G401.6 (cell line): Measurements from ENCODE around the gene FBXO3.
"Not testable (repeated sequence)": the region's sequence is repeated elsewhere in the genome, so short reads cannot be mapped to it uniquely, and the experiment has no call there.

Experiments used
- FAIRE-seq: peaks from 2 replicates; lab custom pipeline; 2012; peaks lifted over from hg19 to GRCh38; lab: Jason Lieb, UNC

Gene FBXO3

GRCh38 chr11:33724644-33725035, 49.7 kb downstream of the FBXO3 start:
- no peak for FAIRE-seq

GRCh38 chr11:33723238-33723881, 51.0 kb downstream of the FBXO3 start:
- FAIRE-seq = no peak

DNA sequence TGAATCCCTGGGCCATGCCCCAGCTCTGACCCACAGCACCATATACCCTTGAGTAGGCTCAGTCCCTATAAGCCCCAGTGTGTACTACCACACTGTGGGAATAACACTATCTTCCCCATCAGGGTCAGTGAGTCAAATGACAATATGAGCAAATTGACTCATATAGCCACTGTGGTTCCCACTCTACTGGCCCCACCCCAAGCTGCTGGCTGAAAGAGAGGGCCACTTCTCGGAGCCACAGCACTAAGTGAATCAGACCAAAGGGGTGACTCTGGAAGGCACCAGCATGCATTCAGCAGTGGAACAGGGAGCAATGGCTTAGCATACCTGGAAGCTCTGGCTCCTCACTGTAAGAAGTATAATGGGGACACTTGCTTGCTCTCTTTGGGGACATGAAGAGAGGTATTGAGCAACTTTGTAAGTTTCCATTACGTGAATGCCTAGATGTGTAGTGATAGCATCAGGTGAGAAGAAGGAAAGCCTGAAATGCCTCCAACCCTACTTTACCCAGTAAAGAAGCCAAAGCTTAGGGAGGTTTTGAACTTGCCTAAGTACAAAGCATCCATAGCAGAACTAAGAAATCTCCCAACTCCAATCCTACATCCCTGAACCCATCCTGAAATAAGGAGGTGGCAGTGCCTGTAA, 51.6 kb downstream of the FBXO3 start:
- FAIRE-seq = no peak

DNA sequence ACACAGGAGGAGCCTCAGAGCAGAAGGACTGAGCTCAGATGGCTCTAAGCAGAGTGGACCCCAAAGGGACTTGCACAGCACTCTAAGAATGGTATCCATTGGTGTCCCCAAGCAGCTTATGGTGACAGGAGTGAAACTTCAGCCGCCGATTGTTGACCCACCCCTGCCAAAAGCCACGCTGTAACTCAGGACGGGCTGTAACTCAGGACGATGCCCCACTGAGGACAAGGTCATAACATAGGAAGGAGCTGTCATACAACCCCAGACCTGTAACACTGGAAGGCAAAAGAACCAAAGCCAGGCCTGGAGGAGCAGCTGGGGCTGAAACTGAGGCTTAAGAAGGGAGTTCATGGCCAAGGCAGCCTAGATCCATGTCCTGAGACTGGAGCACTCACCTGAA, 52.3 kb downstream of the FBXO3 start:
- no peak for FAIRE-seq

DNA sequence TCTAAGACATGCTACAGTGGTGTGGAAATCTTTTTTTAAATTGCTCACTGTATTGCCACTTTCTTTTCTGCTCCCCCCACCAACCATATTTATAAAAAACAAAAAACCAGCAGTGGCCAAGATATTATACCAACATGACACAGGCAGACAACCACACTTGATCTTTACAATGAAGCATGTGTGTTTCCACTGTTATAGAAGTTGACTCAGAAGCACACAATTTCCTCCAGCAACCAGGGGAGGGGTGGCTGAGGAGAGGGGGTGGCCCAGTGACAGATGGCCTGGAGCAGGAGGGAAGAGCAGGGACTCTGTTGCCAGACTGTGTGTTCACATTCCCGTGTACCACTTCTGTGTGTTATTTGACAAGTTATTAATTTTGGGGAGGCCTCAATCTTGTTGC, 52.9 kb downstream of the FBXO3 start:
- FAIRE-seq = no peak

GRCh38 chr11:33719587-33719986, 54.7 kb downstream of the FBXO3 start:
- no peak for FAIRE-seq

DNA sequence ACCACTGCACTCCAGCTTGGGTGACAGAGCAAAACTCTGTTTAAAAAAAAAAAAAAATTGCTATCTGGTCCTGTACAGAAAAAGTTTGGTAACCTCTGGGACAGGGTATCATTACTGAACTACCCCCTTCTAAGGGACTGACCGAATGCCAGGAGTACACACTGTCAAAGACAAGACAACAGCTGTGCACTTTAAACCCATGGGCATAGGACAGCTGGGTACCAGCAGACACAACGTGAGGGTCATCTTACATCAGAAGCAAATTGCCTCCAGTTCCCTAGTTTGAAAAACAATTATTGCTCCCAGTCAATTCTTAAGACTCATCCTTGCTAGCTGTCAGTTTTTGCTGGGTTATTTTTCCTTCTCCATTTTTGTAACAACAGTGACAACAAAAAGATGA, 55.9 kb downstream of the FBXO3 start:
- FAIRE-seq = no peak

DNA sequence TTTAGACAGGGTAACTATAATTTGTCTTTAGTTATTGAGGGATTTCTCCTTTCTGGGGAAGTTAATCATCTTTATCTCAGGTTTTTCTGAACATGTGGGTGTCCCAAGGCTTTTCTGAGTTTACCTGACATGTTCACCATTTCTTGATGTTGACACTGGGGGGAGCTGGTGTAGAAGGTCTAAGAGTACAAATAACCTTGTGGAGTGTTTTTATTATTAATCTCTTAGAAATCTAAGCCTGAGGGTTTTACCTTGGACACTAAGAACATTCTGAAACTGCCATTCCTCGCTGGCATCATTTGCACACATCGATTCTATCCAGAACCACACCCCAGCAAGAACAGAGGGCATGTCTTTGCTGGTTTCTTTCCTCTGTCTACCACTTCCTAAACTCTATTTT, 58.1 kb downstream of the FBXO3 start:
- no peak for FAIRE-seq

GRCh38 chr11:33713856-33714398, 60.4 kb downstream of the FBXO3 start:
- FAIRE-seq = no peak

GRCh38 chr11:33713151-33713855, 61.0 kb downstream of the FBXO3 start:
- no peak for FAIRE-seq

- no peak for FAIRE-seq
Measured at GRCh38 chr11:33712436-33712835, 61.9 kb downstream of the FBXO3 start.

DNA sequence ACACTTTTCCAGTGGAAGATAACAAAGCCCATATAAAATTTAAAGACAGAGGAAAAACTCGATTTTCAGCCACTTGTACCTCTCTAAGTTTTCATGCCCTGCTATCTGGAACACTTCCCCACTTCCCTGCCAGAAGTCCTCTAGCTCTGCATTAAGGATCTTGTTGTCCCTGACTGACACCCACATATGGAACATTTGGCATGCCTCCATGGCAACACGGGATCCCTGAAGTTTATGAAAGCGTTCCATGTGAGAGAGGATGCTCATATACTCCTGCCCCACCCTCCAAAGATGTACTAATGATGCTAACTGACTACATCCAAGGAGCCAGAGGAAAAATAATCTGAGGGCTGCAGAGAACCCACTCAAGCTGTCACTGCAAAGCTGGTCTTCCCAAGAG, 64.9 kb downstream of the FBXO3 start:
- FAIRE-seq = no peak

DNA sequence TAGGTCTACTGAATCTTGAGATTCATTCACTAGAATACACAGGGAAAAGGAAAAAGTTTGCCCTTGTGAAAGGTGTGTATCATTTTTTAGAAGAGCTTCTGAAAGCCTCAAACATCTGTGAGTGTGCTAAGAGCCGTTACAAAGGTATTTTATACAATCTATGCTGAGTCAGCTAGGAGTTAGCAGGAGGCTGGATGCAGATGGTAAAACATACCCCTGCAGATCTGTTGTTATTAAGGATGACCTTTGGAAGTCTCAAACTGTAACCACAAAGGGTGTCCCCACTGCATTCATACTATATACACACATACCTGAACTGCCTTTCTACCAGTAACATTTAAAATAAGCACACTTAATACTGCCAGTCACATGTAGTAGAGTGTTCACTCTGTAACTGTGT, 65.3 kb downstream of the FBXO3 start:
- FAIRE-seq = no peak

- not testable (repeated sequence) for FAIRE-seq
Measured at GRCh38 chr11:33707831-33708230, 66.5 kb downstream of the FBXO3 start.

DNA sequence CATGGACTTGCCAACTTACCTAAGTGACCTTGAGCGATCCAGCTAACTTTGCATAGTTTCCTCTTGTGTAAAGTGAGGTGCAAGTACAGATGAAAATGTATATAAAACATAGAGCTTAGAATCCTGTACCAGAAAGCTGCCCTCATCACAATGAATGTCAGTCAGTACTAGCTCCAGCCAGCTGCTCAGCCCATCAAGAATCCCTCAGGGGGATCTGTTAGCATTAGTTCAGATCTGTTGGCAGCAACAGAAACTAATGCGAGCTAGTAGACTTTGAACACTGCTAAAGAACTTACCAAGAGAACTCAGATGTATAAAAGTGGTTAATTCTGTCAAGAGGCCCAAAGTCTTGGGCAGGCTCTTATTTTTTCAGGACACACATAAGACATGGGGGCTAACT, 67.4 kb downstream of the FBXO3 start:
- FAIRE-seq = no peak

- FAIRE-seq = no peak
Measured at GRCh38 chr11:33706546-33706945, 67.8 kb downstream of the FBXO3 start.

GRCh38 chr11:33704240-33705002, 69.9 kb downstream of the FBXO3 start:
- FAIRE-seq = no peak

DNA sequence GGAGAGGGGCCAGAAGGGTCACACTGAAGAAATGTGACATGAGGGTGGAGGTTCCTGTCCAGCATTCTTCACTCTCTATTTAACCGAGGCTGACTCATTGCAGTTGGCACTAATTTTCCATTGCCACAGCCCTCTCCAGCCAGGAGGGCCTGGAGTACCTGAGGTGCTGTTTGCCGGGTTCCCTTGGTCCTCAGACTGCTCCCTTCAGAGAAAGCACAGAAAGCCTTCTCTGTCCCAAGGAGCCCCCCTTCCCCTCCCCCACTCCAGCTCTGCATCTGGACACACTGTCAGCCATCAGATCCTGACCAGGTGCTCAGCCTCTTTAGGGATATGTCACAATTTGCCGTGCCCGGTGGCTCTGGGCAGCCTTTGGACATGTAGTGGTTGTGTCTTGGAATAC, 70.5 kb downstream of the FBXO3 start:
- FAIRE-seq = no peak

DNA sequence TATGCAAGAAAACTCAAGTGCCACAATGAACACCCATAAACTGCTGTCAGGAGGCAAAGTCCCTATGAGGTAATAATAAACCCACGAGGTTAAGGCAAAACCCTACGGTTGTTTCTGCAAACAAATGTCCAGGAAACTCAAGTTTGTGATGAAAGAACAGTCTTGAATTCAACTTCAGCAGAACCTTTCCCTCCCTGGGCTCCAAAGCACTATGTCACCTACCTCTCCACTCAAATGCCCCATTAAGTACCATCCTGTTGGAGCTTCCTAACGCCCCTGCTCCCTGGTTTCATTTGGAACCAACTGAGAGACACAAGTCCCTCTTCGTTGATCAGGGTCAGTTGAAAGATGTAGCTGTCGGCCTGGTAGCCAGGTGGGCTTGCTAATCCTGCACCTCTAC, 71.1 kb downstream of the FBXO3 start:
- FAIRE-seq = no peak

DNA sequence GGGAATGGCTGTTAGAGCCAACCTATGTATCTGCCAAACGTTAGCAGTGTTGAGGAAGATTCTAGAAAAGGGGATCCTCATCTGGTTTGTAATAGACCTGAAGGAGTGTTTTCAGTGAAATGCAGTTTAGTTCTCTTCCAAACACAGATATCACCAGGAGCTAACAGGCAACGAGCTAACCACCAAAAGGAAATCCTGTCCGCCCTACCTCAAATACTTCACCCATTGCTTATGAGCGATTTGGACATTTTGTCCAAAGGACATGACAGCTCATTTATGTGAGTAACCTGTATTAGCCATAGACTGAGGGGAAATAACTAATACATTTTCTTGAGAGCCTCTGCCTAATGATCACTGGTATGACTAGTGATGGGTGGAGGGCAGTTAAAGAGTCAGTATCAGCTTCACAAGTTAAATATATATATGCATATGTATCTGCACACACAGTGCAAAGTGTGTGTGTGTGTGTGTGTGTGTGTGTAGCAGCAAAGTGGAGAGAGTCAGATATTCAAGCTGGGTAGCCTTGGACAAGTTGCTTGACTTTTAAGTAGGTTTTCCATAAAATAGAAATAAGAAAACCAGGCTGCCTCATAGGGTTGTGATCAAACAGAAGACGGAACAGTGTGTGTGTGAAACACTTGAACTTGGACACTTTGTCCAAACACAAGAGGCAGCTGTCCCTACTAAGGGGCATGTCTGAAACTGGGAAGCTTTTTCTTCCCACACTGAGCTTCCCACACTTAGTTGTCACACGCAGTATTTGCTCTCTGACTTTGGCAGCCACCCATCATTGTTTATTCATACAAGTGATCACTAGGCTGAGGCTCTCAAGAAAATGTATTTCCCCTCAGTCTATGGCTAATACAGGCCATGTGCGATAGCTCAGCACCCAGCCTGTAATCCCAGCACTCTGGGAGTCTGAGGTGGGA, 72.8 kb downstream of the FBXO3 start:
- no peak for FAIRE-seq

GRCh38 chr11:33700502-33701271, 73.6 kb downstream of the FBXO3 start, which contains the start of gene C11orf91:
TSS of gene C11orf91 (minus strand) at chr11:33700826. CDS start at chr11:33700740, 86 bp downstream.
- FAIRE-seq = peak; percentile 66
